Cardiac septum (tissue), 1 donor: ENCODE data around the gene LDLRAD4. TPM values are rescaled to one million over a fixed set of nuclear protein-coding genes. Genes with fewer than 3 reads are reported as not detected.

Experiments
- DNase-seq: peaks from one replicate; pipeline ENCODE4 v3.0.0-alpha.2; 2020; ENCODE audit warnings: low spot score
- intact Hi-C: fragments of 100-400 bp; cut with DNase I; formaldehyde crosslinking; loops from one replicate; pipeline ENCODE4 v1.14.0; 2022
- total RNA-seq: library from RNA; stranded (reverse); fragmentation: NEBNext Ultra II Directional; extraction: Animal tissue kit (Norgen Biotek cat#: 25700); gene quantifications from one replicate; pipeline ENCODE4 v1.2.1, GENCODE V29; 2021
- donor health status: DM: no; HTN: no; CAD: no.

The LDLRAD4 gene
- total RNA-seq, 1 donor from 2014 or later: 23.3 TPM

DNA sequence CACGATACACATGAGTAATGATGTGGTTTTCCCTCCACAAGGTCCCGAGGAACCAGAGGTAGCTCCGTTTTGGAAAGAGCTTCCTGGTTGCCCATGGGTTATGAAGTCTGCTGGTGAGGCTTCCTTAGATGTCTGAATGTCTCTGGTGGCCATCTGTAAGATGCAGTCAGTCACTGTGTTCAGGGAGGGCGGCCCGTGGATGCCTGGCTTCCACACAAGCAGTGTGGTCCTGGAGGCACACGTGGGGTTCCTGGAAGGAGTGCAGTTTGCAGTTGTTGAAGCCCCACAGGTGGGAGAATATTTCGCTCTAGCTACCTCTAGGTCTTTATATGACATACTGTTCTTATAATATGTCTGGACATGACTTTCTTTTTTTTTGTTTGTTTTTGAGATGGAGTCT lies 298.8 kb downstream of the LDLRAD4 start:
- intact Hi-C loops: no loop called here
- no peak for DNase-seq

DNA sequence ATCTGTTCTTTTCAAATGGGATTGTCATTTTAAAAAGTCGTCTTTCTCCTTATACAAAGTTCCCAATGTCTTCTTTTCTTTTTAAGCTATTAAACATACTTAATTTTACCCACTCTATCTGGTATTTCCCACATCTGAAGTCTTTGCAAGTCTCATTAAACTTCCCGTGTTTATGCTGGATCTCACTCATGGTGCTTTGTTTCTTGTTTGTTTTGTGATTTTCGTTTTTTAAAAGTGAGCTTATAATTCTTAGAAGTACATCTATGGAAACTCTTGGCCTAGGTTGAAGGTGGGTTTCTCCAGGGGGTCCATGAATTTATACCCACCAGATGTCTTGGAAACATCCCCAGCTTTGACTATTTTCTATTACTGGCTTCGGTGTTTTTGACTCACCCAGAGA lies 299.8 kb downstream of the LDLRAD4 start:
- DNase-seq: no peak
- intact Hi-C loops: no loop called here

DNA sequence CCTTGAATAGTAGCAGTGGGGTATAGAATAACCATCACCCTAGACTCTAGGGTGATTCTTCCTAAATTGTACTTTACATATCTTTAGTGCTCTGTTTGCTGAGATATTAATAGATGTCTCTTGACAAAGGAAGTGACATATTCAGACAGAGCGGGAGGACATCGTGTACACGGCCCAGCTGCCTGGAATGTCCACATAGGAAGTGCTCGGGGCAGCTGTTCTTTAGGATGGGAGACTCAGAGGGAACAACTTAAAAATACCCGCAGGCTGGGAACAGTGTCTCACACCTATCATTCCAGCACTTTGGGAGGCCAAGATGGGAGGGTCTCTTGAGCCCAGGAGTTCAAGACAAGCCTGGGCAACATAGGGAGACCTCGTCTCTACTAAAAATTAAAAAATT lies 301.7 kb downstream of the LDLRAD4 start:
- no peak for DNase-seq
- intact Hi-C loops: no loop called here

DNA sequence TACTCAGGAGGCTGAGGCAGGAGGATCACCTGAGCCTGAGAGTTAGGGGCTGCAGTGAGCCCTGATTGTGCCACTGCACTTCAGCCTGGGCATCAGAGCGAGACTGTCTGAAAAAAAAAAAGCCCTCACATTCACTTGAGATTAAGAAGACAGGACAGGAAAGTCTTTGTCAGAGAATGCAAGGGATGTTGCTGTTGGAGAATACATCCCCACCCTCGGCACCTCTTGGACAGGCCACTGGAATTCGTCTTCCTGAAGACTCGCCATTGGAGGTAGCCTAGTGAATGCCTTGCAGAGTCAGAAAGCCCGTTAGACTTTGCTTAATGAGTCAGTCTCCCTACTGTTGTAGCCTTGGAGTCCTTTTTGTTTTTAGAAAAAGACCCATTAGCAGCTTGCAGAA lies 302.2 kb downstream of the LDLRAD4 start:
- intact Hi-C loops: no loop called here

DNA sequence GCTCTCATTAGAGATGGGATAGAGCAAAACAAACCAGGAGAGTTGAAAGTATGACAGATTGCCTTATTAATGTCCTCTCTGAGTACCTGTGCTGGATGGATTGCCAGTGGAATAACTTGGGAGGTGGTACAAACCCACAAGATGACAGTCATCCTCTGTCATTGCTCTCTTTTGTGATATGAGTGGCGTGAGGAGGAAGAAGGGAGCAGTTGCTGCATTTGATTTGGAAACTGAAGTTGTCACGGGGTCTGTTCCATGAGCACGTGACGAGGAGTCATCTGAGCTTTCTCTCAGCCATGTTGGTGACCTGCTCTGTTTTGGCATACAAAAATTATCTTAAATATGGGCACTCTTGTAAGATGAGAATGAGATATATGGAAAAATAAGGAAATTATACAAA lies 302.9 kb downstream of the LDLRAD4 start:
- intact Hi-C loops: no loop called here
- no peak for DNase-seq

More for the DNA sequence above, 302.2 kb downstream of the LDLRAD4 start:
- DNase-seq: no peak

DNA sequence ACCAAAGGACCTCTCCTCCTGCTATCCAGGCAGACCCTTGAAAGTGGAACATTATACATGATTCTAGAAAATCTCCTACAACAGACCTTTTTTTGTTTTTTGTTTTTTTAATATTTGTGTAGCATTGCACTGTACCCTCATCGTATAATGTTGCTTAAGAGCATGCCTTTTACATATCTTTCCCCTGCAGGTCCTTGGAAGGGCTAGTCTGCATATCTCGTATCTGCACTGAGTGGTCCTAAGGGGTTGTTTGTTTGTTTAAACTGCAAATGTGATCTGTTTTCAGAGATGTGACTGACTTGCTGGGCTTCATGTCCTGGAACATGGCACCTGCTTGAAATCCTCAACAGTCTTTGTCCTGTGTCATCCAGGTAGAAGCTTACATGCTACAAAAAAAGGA lies 303.7 kb downstream of the LDLRAD4 start:
- intact Hi-C loops: no loop called here
- DNase-seq: no peak

DNA sequence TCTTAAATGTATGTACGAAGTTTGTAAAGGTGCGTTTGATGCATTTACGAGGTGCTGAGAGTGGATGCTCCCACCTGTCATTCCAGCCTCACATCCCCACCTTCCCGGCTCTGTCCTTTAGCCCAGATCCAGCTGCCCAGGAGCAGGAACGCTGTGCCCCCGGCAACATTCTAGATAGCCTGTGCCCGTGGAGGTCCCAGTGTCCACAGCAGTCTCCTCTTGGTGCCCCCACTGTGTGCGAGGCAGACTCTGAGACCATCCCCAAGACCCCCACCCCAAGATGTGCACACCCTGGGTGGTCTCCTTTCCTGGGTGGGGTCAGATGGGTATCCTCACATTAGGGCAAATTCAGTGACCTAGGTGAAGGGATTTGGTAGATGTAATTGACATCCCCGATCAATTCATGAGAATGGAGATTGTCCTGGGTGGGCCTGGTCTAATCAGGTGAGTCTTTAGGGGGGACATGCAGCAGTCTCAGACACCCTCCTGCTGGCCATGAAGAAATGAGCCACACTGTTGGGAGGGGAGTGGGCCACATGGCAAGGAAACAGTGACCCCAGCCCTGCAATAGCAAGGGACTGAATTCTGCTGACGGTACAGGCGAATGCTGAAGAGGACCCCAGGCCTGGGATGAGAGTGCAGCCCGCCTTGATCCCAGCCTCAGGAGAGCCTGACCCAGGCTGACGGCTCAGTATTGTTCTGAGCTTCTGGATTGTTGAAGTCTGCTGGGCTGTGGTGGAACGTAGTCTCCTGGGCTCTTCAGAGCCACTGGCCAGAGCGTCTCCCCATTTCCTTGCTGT lies 304.5 kb downstream of the LDLRAD4 start:
- intact Hi-C loops: no loop called here
- no peak for DNase-seq

DNA sequence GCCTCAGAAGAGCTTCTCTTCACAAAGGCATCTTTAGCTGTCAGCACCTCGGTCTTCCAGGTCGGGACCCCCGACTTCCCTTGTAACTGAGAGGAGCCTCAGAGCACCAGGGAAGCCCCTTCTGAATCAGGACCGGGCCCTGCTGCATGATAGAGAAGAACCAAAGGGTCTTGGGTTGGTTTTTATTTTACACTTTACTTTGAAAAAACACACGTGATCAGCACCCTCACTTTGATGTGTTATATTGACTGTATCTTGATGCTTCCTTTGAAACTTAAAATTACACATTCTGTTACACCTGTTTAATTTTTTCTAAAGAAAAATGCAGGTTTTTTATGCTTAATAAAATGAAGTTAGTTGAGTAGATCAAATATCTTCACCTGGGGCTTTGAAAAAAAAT lies 305.5 kb downstream of the LDLRAD4 start:
- no peak for DNase-seq
- intact Hi-C loops: no loop called here

DNA sequence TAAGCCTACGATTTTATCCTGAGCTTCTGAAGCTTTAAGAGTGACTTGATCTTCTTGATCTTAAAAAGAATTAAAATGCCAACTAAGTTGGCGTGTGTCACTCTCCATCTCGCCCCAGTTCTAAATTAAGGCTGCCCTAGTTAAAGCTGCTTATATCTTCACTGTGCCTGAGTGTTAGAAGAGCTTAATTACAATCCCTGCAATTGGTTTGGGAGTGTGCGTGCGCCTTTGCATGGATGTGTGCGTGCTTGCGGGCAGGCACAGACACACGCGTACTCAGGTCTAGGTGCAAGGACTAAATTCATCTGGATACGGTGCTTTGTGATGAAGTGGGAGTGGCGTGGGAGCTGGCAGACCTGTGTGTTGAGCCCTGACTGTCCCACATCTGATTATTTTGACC lies 306.3 kb downstream of the LDLRAD4 start:
- no peak for DNase-seq
- intact Hi-C loops: loop anchor here (5.0 kb wide), 1 partner anchor 148 kb away; no protein-coding TSS in a partner anchor

DNA sequence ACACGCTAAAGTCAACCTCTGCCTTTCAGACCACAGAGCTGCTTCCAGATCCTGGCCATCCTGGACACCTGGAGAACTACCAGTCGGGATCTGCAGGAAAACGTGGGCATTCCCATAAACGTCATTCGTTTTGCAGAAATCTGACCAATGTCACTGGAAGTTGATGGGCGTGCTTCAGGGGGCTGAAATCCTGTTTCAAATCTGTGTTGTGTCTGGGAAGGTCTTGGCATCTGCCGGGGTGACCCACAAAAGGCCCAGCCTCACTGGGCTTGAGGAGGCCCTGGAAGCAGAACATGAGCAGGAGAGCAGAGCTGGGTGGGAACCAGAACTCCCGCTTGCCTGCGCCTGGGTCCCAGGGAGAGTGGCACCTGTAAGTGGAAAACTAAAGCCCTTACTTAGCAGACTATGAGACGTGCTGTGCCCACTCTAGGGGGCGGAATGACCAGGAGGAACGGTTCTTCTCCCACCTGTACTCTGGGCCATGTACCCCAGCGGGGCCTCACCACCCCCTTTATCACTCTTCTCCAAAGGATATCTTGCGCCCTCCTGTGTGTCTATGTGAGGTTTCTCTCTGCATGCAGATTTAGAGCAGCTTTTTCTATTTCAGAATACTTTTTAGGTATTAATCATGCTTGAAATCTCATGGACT lies 306.9 kb downstream of the LDLRAD4 start:
- intact Hi-C loops: loop anchor here (5.0 kb wide), 1 partner anchor 148 kb away; no protein-coding TSS in a partner anchor
- DNase-seq: no peak

DNA sequence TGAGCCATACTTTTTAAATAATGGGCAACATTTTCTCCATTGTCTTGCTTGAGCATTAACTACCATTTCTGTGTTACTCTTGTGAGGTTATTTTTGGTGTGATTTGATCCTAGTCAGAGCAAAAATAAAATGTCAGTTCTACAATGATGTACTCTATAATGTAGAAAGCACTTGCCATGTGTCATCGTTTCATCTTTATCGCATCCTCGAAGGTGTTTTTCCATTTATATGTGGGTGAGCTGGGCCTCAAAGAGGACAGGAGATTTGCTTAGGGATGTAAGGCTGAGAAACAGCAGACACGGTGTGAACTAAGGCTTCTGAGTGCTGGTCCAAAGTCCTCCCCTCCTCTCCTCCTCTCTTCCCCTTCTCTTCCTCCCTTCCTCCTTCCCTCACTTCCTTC lies 308.0 kb downstream of the LDLRAD4 start:
- intact Hi-C loops: loop anchor here (5.0 kb wide), 1 partner anchor 149 kb away; no protein-coding TSS in a partner anchor
- DNase-seq: no peak

DNA sequence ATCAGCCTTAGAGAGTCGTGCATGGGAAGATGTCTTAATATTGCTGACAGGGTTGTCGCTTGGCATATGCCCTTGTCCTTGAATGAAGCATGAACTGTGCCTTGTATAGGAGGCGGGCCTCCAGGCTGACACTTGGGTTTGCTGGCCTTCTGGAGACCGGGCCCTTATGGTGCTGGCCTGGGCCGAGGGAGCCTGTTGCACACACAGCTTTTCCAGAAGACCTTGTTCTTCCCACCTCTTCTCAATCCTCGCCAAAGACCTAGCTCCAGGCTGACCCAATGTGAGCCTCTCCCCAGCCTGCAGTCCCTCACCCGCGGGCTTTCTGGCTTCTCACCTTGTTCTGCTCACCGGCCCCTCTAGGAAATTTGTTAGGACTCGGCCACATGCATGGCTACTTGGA lies 308.7 kb downstream of the LDLRAD4 start:
- intact Hi-C loops: loop anchor here (5.0 kb wide), 1 partner anchor 150 kb away; no protein-coding TSS in a partner anchor

DNA sequence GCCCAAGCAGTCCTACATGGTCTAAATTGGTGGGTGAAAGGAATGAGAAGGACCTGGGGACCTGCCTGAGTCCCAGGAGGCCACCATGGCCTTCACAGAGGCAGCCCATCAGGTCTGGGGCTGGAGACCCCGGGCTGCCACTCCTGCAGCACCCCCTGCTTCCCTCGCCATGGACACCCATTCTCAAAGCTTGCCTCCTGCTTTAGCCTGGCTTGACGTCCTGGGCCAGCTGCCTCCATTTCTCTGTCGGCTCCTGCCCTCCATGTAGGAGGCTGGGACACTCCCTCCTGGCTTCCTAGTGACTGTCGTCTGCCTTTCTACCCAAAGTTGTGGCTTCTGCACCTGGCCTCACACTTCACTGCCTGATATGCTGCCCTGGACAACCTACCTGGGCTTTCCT lies 309.2 kb downstream of the LDLRAD4 start:
- DNase-seq: no peak
- intact Hi-C loops: loop anchor here (5.0 kb wide), 1 partner anchor 150 kb away; no protein-coding TSS in a partner anchor

More for the DNA sequence above, 308.7 kb downstream of the LDLRAD4 start:
- DNase-seq: no peak

DNA sequence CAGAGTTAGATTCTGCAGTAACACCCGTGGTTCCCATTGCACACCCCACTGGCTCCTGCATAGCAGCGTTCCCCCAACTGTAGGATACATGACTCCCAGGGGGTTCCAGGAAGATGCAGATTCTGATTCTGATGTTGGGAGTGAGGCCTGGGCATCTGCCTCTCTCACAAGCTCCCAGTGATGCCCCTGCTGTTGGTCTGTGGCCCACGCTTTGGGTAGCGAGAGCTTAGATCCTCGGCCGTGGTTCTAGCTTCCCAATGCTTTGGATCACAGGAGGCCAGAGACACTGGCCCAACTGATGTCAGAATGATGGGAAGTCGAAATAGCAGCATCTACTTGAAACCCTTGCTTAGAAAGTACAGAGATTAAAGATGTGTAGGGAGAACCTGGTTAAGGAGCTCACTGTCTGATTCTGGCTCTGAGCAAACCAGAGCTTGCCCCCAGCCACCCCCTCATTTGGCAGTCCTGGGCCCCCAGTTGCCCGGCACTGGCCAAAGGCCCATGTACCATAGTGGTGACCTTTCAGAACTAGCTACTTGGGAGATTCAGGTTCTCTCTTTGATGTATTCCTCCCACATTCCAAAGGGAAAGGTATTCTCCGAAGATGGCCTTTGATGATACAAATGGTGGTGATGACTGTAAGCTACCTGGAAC lies 310.3 kb downstream of the LDLRAD4 start:
- no peak for DNase-seq
- intact Hi-C loops: loop anchor here (5.0 kb wide), 1 partner anchor 152 kb away; no protein-coding TSS in a partner anchor

DNA sequence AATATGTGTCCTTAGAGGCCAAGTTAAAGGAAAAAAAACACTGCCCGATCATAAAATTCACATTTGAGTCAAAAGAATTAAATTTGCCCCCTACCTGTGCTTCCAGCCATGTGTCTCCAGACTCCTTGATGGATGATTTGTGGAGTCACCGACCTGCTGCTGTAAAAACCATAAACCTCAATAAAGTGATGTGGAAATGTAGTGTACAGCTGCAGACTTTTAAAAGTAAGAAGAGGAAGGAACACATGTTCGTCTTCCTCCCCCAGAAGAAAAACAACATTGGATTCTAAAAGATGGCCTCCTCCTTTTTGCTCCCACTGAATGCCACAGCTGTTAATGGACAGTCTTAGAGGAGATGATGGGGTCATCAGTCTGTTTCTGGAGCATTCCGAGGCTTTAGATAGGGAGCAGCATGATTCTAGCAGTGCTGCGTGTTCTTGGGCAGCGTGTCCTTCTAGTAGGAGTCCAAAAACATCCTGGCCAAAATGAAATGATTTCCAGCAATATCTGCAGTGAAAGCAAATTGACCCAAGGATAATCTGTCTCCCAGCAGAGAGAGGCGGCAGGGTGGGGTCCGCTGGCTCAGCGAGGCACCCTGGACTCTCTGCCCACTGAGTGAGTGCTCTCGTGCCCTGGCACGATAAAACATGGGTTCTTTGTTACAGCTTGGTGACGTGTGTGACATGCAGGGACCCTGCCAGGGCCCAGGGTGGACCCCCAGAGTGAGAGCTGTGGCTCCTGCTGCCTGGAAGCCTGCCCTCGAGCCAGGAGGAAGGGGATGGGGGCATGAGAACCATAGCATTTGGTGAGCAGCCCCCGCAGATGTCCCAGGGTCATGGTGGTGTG lies 311.7 kb downstream of the LDLRAD4 start:
- intact Hi-C loops: loop anchor here (5.0 kb wide), 1 partner anchor 313 kb away; the partner anchor contains the start of gene LDLRAD4
- DNase-seq: no peak

DNA sequence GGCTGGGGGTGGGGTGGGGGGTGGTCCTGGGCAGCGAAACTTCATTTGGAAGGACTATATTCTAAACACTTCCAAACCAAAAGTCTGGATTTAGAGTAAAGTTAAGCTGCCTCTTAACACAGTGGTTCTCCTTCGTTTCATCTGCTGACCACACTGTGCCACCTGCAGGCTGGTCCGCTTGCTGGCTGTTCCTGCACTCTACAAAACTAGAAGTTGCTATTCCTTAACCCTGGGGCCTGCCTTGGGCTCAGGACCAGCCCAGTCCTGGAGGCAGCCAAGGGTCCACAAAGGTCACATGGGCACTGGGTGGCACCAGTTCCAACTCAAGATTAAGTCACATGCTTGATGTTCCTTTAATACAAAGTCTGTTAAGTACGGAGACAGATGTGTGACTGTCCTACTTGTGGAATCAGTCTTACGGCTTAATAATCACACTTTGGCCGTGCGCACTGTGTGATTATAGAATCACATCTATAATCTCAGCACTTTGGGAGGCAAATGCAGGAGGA lies 312.4 kb downstream of the LDLRAD4 start:
- intact Hi-C loops: loop anchor here (5.0 kb wide), 1 partner anchor 314 kb away; the partner anchor contains the start of gene LDLRAD4
- no peak for DNase-seq

DNA sequence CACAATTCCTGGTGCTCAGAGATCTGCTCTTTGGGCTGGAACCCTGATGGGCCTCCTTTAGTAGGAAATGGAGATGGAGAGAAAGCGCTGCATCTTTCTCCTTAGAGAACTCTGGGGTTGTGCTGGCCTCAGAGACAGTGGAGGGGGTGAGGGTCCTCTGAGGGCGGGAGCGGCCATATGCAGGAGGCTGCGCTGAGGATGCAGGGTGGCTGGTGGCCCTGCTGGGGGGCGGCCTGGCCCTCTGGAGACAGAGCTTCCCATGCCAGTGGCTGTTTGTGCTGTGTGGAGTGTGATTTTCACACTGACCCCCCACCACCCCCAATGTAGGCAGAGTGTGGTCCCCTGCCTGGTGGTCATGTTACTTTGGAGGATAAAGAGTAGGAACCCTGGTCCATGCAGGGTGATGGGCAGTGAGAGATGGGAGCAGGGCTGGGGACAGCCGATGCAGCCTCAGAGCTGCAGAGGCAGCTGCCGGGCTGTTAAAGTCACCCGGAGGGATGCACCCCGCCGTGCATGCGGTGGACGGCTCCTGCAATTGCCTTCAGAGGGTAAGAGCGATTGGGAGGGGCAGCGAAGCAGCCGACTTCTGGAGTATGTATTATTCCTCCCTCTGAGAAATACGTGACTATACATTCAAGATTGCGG lies 313.2 kb downstream of the LDLRAD4 start:
- no peak for DNase-seq
- intact Hi-C loops: loop anchor here (5.0 kb wide), 1 partner anchor 315 kb away; the partner anchor contains the start of gene LDLRAD4

DNA sequence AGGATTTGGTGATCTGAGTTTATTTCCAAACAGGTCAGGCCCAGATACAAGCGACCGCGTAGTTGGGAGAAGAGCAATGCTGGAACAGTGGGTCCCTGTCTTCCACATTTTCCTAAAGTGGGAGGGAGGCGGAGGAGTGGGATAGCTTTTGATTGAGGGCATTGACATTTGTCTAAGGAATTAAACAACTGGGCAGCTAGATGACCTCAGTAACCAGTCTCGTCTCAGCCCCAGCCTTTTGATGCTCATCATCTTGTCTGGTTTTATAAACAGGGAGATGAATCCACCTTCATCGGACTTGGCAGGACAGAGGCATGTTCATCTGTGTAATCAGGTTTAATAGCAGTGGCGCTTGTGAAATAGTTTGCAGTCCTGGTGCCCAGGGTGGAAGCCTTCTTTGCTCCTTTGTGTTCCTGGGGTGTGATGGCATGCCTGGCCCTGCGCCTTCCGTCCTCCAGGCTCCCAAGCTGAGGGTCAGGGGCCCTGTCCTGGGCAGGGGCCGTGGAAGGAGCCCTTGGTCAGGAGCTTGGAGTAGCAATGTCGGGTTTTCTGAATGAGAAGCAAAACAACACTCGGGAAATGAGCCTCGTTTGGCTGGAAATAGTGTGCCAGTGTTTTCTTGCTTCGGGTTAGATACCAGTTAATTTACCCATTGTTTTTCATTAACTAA lies 314.0 kb downstream of the LDLRAD4 start:
- intact Hi-C loops: loop anchor here (5.0 kb wide), 1 partner anchor 315 kb away; the partner anchor contains the start of gene LDLRAD4
- DNase-seq: no peak
